Stimulated activated CD8-positive, alpha-beta memory T cell treated with anti-CD3 and anti-CD28 coated beads, Interleukin-7, amount 100 ng/mL, for 24 hours (primary cell): Measurements from ENCODE around the gene ERG.
A peak's percentile ranks its signal among the peaks of the same experiment; 100 is the strongest.

ENCODE experiments used
- DNase-seq: peaks from one replicate; pipeline ENCODE4 v3.0.0-alpha.2; 2020; ENCODE audit warnings: low read depth

ERG gene

DNA sequence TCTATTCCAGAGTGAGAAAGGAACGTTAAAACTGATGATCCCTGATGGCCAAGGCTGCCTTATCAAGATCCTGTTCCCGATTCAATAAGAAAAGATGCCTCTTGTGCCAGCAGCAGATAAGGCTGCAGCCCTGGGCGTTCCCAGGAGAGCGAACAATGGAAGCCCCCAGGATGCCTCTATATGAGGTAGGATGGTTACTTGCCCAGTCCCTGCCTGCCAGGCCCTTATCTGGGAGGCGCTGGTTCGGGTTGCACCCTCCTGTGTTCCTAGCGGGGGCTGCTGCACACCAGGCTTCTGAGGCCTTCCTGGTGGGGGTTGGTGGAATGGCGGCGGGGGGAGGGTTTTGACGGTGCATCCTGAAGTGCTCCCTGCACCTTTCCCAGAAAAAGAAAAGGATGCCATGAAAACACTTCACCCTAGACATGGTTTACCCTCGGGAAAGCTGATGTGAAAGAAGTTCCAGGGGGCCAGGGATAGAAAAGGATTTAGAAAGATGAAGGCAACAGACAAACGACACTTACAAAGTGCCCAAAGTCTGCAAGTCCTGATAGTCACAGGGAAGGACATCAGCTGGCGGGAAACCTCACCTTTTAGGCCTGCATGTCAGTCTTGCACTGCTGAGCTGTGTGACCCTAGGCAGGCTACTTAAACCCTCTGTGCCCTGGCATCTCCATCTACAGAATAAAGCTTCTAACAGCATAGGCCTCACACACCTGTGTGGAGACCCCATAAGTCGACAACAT lies 141.2 kb downstream of the ERG start:
- no peak for DNase-seq

GRCh38 chr21:38355992-38356781 lies 142.1 kb downstream of the ERG start:
- peak; percentile 53 for DNase-seq

DNA sequence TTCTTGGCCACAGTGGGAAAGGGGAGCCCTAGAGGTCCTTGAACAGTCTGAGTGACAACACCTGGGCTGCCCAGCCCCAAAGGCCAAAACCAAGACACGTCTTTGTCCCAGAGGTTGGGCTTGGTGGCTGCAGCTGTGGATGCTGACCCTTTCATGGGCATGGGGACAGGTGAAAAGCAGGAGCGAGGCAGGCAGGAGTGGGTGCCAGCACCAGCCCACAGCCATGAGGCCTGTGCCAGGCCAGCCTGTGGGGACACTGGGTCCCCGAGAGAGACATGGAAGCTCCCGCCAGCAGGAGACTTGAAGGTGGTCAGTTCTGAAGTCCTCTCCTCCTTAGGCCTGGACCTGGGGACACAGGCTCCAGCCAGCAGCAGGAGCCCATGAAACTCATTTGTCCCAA lies 142.9 kb downstream of the ERG start:
- no peak for DNase-seq

DNA sequence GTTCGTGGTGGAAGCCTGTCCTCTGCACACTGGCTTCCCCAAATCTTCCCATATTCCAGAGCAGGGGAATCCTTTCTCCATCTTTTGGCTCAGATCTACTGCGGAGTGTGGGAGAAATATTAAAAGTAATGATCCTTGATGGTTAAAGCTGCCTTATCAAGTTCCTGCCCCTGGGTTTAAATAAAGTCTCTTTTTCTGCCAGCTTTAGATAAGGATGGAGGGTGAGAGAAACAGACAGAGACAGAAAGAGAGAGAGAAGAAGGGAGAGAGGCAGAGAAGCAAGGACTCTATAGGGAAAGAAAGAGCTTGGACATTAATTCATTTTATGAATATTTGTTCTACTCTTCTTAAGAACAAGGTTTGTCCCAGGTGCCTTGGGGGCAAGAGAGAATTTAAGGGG lies 143.5 kb downstream of the ERG start:
- no peak for DNase-seq

DNA sequence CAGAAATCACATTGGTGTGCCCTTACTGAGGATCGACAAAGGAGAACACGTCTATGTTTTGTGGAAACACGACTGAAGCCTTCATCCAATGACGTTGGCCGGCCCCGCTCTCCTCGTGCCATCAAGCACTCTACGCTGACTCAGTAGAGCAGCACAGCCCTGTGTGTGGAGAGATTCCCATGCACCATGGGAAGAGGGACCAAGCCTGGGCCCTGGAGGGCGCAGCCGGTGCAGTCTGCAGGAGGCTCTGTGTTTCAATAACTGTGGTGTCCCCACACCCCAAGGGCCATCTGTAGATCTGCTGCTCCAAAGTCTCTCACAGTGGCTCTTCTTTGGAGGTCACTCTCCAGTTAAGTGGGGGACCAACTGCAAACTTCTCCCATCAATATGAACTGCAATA lies 144.0 kb downstream of the ERG start:
- no peak for DNase-seq

DNA sequence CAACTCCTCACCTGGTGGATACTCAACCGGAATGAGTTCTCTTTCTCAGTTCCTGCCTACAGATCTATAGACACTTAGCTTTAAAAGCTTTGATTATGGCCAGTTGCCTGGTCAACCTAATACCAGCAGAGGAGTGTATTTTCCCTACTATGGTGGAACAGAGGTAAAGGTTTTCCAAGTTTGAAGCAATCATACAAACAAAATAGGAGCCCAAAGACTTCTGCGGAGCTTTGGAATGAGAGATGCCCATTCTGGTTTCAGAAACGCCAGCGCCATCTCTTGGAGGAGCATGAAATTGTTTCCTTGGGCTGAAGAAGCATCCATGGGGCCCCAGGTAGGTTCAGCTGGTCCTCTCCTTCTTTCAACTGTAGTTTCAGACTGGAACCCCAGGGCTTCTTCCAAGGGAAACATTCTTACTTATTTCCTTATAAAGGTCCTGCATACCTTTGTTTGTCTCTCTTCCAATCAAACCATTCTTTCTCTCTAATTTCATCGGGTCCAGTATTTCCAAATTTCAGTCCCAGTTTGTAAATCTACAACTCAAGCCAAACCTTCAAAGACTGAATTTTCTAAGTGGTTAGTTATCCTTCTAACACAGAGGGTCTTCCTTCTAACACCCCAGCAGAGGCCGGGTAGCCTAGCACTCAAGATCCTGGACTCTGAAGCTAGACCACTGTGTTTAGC lies 145.6 kb downstream of the ERG start:
- no peak for DNase-seq

GRCh38 chr21:38351961-38352521 lies 146.2 kb downstream of the ERG start:
- no peak for DNase-seq

- DNase-seq: no peak
These were observed 146.9 kb downstream of the ERG start for GRCh38 chr21:38351176-38351959.

DNA sequence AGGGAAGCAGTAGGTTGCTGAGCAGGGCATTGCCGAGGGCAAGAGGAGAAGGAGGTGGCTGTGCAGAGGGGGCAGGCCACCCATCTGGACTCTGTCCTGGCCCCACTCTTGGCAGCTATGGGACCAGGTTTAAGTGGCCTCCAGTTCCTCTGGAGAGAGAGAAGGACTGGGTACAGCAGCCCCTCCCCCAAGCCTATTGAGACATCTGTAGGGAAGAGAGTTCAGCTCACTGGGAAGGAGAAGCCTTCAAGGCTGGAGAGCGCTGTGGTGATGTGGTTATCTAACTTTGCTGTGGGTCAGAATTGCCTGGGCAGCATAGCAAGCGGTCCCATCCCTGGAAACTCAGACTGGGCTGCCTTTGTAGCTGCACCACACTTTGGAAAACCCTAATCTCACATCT lies 147.6 kb downstream of the ERG start:
- no peak for DNase-seq

GRCh38 chr21:38349977-38350376 lies 148.3 kb downstream of the ERG start:
- DNase-seq: no peak

- no peak for DNase-seq
These were observed 149.0 kb downstream of the ERG start for GRCh38 chr21:38349111-38349746.

GRCh38 chr21:38346286-38346685 lies 152.0 kb downstream of the ERG start:
- DNase-seq: no peak

GRCh38 chr21:38343691-38344090 lies 154.6 kb downstream of the ERG start:
- no peak for DNase-seq

- no peak for DNase-seq
These were observed 155.5 kb downstream of the ERG start for GRCh38 chr21:38342739-38343138.

- DNase-seq: no peak
These were observed 156.7 kb downstream of the ERG start for GRCh38 chr21:38341546-38342012.

DNA sequence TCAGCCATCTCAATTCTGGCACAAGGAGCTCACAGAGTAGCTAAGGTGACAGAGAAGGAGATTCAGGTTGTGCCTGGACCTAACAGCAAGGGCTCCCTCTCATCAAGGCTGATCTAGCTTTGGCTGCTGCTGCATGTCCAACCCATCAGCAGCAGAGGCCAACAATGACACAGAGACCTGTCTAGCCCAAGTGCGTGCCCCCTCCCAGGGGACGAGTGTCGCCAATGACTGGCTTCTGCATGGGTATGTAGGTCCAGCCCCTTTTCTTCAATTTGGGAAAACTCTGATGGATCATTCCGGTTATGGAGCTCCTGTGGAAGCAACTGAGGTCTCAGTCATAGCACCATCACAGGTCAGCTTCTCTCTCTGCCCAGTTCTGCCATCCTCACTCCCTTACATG lies 158.1 kb downstream of the ERG start:
- DNase-seq: no peak

DNA sequence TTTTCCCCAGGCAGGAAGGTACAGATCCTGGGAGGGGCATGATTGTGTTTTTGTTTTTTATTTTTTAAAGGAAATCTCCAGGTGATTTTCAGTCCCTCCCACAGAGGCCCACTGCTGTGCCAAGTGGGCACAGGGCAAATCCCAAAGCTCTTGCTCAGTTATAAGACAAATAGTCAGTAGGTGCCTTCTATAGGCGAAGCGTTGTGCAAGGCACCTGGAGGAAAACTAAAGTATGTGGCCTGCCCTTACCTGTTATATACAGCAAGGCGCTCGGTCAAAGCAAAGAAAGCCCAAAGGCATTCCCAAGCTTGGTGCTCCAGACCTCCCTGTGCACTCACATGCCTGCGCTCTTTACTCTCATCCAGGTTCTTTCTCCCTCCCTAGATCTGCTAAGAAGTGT lies 160.5 kb downstream of the ERG start:
- no peak for DNase-seq

- no peak for DNase-seq
These were observed 163.4 kb downstream of the ERG start for GRCh38 chr21:38334866-38335265.

DNA sequence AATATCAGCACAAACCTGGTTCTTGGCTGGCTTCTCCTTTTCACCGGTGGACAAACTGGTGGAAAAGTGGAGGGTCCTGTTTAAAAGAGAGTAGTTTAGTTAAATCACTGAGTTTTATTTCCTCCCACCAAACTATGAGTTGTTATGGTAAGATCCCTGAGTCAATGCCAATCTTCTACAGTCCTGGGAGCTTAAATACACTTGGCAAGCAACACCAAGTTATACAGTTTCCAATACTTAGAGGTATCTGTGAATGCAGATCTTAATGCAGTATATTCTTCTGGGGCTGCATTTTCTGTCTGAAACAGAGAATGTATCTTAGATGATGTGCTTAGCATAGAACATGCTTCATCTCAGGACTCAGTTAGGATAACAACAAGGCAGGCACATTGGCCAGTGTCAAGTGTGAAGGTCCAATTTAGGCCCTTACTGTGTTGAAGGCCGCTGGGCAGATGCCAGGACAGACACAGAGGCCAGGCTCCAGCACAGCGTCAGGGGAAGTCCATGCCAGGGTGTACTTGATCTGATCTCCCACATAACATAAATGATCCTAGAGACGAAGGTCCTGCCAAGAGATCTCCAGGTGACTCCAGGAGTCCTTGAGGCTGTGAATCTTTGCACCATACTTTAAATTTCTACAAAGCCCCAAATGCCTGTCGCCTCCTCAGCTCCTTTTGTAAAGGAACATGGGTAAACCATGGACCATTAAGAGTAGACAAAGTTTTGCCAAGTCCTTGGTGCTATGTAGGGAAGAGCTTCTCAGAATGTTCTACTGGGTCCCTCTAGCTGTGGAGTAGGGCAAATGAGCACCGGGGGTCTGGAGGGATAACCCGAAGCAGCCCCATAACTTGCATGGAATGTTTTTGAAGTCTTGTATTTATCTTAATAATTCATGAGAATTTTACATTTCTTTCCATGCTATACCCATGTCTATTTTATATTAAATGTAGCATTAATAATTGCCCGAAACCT lies 164.7 kb downstream of the ERG start:
- no peak for DNase-seq

DNA sequence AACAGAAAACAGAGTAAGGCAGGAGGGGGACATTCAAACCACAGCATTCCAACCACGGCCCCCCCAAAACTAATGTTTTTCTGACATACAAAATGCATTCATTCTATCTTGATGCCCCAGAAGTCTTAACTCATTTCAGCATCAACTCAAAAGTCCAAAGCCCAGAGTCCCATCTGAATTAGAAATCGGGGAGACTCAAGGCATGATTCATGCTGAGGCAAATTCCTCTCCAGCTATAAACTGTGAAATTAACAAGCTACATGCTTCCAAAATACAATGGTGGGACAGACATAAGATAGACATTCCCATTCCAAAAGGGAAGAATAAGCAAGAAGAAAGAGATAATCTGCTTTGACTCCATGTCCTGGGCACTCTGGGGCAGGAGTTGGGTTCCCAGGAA lies 167.6 kb downstream of the ERG start:
- no peak for DNase-seq
